Hematopoietic multipotent progenitor cell treated with erythropoietin and hydrocortisone succinate and interleukin-3 and kit ligand, for 4 days (in vitro differentiated cells): ENCODE data around the gene PPFIA2.

Experiments used
- DNase-seq: peaks from one replicate; pipeline ENCODE4 v3.0.0-alpha.2; 2015

PPFIA2 gene

DNA sequence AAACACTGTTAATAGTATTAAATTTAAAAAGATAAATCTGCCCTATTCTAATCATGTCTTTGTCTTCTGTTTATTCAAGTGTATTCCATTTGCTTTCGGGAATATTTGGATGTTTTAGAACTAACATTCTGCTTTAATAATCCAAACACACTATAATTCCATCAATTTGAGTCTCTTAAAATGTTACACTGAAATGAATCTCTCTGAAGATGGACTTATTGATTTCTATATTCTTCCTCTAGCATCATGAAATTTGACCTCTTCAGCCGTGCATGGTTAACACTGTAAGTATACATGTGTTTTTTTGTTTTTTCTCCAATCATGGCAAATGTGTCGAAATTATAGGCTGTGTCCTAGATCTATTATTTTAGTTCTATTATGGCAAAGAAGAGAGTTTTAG is 342.1 kb downstream of the PPFIA2 start:
- DNase-seq, result no peak

DNA sequence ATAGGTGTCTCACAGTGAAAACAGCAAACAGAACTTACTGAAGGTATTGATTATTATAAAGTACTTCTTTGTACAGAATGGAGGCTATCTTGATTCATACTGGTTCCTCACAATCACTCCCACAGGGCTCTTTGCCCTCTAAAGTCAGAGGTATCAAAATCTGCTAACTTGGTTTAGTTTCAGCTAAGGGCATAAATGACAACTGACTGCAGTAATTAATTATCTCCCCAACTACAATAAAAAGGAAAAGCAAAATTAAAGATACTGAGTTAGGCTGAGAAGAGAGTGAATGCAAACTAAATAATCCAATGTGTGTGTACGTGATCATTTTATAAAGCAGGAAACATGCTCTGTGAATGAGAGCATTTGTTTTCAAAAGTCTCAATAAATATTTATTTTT is 342.6 kb downstream of the PPFIA2 start:
- DNase-seq, result no peak

DNA sequence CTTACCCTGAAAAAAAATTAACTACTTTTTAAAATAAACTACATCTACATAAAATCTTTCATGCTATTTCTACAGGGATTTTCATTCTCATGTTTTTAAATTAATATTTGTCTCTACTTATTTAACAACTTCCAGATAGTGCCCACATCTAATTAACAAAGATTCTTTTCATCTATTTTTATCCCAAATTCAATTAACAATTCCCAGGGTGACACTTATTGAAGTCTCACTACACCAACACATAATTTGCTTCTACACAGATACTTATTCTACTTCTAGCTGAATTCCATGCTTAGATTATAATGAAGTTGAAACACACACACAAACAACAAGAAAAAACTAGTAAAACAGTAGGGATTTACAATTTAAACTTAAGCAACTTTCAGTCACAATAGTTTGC is 344.7 kb downstream of the PPFIA2 start:
- no peak for DNase-seq

- DNase-seq, result no peak
Observed at GRCh38 chr12:81412940-81413339, 346.2 kb downstream of the PPFIA2 start.

DNA sequence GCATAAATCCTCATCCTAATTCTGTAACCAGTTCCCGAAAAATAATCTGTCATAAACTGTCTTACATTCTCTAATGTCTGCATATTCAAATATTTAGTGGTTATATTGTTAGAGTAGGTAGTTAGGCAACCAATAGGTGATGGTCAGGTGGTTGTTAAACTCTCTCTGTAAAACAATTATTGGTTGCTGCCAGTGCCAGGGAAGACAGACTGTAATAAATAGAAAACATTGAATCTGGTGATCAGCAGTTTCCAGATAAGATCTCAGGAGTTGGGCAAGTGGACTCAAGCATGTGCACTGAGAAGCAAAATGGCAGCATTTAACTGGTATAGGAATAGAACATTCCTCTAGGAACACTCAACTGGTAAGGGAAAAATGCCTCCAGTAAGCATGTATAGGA is 355.8 kb downstream of the PPFIA2 start:
- DNase-seq, result no peak

DNA sequence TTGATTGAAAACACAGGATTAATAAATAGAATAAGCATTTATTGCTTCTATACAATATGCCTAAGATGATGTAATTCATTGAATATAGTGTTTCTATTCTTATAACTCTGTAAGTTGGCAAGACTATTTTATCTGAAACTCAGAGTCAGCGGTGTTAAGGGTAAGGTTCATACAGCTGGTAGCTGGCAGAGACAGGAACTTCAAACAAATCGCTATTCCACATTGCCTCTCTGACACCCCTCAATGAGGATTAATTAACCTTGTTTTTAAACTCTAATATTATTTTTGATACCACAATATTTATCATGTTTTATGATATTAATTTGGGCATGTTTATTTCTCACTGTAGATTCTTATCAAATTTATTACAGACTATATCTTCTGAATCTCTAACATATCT is 357.9 kb downstream of the PPFIA2 start:
- DNase-seq, result no peak

DNA sequence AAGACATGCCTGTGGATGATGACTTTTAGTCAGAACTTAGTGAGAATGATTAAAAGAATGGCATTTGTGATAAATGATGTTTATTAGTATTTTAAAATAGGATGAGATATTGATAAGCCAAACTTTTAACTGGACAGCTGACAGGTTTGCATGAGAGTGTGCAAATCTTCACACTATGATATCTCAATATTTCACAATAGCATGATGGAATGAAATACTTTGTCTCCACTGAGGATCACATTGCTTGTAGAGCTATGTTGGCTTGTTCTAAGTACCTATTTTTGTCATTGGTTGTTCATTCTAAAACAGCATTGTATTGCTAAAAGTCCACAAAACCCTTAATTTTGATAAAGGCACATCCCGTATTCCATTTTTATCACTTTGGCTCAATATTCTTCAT is 359.1 kb downstream of the PPFIA2 start:
- DNase-seq, result no peak

- no peak for DNase-seq
Observed at GRCh38 chr12:81395431-81395830, 363.7 kb downstream of the PPFIA2 start.

DNA sequence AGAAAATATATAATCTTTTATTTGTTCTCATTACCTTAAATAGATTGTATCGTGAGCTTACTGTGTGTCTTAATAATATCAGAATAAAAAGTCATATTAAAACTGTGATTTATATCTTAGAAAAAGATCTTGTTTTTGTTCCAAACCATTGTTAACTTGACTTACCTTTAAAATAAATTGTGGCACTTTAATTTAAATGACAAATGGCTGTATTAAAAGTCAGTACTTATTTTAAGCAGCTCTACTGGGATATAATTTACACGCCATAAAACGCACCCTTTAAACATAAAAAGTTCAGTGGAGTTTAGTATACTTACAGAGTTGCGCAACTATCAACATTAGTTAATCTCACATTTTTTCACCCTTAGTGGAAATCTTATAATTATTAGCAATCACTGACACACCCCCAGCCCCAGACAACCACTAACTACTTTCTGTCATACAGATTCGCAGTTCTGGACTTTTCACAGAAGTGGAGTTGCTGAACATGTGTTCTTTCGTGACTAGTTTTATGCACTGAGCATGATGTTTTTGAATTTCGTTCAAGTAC is 369.5 kb downstream of the PPFIA2 start:
- DNase-seq, result no peak

DNA sequence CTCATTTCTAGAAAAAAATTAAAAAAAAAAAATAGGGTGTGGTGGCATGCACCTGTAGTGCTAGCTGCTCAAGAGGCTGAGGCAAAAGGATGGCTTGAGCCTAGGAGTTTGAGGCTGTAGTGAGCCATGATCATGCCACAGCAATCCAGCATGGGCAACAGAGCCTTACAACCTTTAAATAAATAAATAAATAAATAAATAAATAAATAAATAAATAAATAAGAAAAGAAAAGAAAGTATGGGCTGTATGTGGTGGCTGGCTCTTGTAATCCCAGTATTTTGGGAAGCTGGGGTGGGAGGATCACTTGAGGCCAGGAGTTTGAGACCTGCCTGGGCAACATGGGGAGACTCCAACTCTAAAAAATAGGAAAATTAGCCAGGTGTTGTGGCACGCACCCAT is 373.0 kb downstream of the PPFIA2 start:
- no peak for DNase-seq

GRCh38 chr12:81381951-81382350 is 377.2 kb downstream of the PPFIA2 start:
- DNase-seq, result no peak

DNA sequence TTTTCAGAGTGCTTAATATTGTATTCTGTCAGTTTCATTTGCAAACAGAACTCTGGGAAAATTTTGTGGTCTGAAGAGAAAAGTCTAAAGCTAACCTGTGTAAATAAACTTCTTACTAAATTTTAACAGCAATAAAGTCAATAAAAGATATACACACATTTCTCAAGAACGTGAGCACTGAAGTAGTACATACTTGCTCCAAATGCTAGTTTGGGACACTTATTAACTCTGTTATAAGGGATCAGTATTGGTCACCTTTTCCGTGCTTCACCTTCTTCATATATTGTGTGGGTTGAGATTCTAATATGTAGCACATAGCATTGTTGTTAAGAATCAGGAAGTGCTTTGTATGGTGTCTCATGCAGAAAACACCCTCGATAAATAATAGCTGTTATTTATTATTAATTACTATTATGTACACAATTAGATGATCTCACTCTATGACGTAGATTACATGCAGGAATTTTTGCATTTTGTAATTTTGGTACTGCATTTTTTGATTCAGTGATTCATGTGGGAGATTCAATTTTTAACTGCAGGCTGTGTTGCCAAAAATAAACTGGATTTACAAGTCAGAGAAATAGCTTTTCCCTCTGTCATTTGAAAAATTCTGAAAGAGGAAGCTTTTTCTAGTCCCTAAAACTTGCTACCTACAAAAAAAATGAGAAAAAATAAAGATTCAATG is 380.4 kb downstream of the PPFIA2 start:
- no peak for DNase-seq

- DNase-seq, result no peak
Observed at GRCh38 chr12:81377771-81378170, 381.4 kb downstream of the PPFIA2 start.

DNA sequence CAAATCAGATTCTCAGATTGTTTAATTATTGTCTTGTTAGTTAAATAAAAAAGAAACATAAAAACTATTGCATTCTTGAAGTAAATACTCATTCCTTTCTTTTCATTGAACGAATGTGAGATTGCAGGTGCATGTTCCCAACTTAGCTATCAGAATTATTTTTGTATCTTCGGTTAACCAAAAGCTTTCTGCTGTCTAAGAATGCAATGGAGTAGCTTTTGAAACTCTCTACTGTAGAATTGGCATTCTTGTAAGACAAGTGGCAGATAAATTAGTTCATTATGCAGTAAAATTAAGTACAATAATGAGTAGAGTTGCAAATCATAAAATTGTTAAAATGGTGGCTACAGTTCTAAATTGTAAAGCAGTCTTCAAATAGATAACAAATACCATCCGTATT is 383.2 kb downstream of the PPFIA2 start:
- no peak for DNase-seq

DNA sequence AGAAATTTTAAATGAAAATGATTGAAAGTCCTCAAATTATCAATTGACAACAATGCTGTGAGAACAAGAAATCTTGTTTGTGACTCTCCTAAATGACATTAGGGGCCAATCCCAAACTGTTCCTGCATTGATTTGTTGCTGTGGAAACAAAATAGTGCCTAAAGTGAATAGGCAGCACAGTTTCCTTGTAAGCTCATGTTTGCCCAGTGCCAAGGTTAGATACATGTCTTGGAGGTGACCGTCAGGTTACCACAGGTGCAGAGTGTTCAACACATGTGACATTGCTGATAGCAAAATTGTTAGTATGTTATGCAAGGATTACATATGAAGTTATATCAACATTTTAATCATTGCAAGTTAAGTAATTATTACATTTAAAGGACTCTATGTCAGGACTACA is 388.7 kb downstream of the PPFIA2 start:
- DNase-seq, result no peak

DNA sequence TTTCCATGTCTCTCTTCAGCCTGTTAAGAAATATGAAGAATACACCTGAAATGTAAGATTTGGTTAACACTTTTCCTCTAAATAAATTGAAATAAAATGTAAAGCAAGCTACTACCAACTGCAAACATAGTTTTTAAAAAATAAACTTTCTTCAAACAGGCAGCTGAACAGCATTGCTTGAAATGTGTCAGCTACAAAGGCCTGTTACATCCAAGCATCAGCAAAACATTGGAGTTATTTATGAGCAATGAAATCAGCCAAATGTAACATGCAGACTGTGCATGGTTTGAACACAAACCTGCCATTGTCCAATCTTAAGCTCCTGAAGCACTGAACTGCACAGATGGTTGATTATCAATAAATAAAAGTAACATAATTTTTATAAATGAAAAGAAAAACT is 390.0 kb downstream of the PPFIA2 start:
- DNase-seq, result no peak

- DNase-seq, result no peak
Observed at GRCh38 chr12:81365284-81365683, 393.9 kb downstream of the PPFIA2 start.

GRCh38 chr12:81360916-81361315 is 398.2 kb downstream of the PPFIA2 start:
- no peak for DNase-seq

- DNase-seq, result no peak
Observed at GRCh38 chr12:81359736-81360135, 399.4 kb downstream of the PPFIA2 start.

DNA sequence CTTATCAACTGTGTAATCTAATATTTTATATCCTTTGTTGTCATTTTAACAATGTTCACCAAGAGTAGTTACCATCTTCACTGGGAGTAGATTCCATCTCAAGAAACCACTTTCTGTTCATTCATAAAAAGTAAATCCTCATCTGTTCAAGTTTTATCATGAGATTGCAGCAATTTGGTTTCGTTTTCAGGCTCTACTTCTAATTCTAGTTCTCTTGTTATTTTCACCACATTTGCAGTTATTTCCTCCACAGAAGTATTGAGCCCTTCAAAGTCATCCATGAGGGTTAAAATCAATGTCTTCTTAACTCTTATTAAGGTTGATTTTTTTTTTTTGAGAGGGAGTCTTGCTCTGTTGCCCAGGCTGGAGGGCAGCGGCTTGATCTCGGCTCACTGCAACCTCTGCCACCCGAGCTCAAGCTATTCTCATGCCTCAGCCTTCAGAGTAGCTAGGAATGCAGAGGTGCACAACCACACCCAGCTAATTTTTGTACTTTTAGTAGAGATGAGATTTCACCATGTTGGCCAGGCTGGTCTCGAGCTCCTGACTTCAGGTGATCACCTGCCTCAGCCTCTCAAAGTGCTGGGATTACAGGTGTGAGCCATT is 404.7 kb downstream of the PPFIA2 start:
- DNase-seq, result no peak

GRCh38 chr12:81350309-81350708 is 408.8 kb downstream of the PPFIA2 start:
- no peak for DNase-seq

DNA sequence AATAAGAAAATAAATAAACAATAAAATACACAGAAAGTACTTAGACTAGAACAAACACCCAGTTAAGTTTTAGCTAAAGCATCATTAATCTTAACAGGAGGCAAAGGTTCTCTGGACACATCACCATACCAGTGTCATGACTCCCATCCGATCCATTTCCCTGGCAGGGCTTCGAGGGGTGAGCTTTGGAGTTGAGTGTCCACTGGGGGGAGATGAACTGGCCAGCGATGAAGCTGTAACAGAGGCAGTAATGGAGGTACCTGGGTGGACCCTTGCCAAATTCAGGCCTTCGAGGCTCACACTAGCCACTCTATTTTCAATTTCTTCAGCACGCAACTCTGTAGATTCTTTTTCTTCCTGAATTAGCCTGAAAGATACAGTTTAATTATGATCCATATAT is 411.7 kb downstream of the PPFIA2 start:
- DNase-seq, result no peak

GRCh38 chr12:81340910-81341309 is 418.2 kb downstream of the PPFIA2 start:
- DNase-seq, result no peak

DNA sequence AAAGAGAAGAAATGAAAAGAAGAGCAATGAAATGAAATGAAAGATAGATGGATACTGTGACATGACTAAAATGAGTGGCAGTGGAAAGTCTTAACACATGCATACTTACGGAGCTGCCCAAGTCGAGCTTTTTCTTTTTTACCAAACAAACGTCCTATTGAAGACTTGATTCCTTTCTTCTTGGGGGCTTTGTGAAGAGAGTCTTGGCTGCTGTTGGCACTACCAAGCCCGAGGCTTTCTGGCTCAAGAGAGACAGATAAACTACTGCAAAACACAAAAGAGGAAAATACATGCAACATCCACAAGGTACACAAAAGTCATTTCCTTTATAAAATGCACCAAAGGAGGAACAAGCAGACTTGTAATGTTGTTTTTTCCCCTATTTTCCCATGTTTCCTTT is 420.1 kb downstream of the PPFIA2 start:
- no peak for DNase-seq

DNA sequence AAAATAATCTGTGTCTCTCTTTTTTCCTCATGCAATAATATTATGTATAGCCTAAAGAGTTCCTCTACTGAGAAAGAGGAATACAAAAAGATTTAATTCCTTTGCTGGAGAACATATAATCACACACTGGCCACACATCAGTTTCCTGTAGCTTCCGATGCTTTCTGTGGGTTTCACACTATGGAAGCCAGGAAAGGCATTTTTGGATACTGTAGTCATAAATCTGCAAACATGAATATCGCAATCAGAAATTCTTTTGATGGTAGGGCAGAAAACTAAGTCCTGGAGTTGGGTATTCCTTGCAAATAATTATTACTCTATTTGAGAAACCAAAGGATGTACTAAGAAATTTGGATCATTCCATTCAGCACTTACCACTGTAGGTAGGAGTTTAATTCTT is 421.3 kb downstream of the PPFIA2 start:
- DNase-seq, result no peak
